Pancreas (tissue), 10 donors: ENCODE results near the gene ZNF224. TPM values are rescaled to one million over a fixed set of nuclear protein-coding genes. Genes with fewer than 3 reads are reported as not detected.
A peak's percentile ranks its signal among the peaks of the same experiment; 100 is the strongest.
"Not testable (repeated sequence)": the region's sequence is repeated elsewhere in the genome, so short reads cannot be mapped to it uniquely, and the experiment has no call there.

Source experiments
- ATAC-seq, 4 donors: fragments of 200-7000 bp; cut with Tn5 transposase; one replicate each; pipeline versions ENCODE4 v1.8.0 to v1.9.1; 2020; ENCODE audit warnings: mild to moderate bottlenecking in 4 of 4, moderate library complexity in 4 of 4
- DNase-seq, 6 donors: peaks; one replicate each; pipeline ENCODE4 v3.0.0-alpha.2; 2020
- FAIRE-seq: peaks from 2 replicates; lab custom pipeline; 2012; peaks lifted over from hg19 to GRCh38; lab: Jason Lieb, UNC
- H3K27ac ChIP-seq, 4 donors: fragments of 200-600 bp; sonication (generic); 1 replicate in 3 of 4; 2 replicates in 1 of 4; pipeline versions ENCODE4 v1.5.0 to v1.8.0; 2020
- H3K27me3 ChIP-seq, 4 donors: fragments of 200-600 bp; one replicate each; pipeline ENCODE4 v1.8.0; 2021
- H3K36me3 ChIP-seq, 3 donors: fragments of 200-600 bp; sonication (generic) in 1 of 3; one replicate each; pipeline versions ENCODE4 v1.5.0 to v1.8.0; 2020 to 2021
- H3K4me1 ChIP-seq, 3 donors: fragments of 200-600 bp; one replicate each; pipeline ENCODE4 v1.8.0; 2021
- H3K4me3 ChIP-seq, 4 donors: fragments of 200-600 bp; sonication (generic) in 2 of 4; one replicate each; pipeline versions ENCODE4 v1.5.0 to v1.8.0; 2020 to 2021
- H3K9me3 ChIP-seq, 4 donors: fragments of 200-600 bp; one replicate each; pipeline ENCODE4 v1.8.0; 2021
- WGBS, 2 donors: extraction: QIAGEN DNeasy Blood & Tissue Kit; methylation state at CpG; one replicate each; pipeline ENCODE4 v1.1.7; 2013; 5-methylcytosine and 5-hydroxymethylcytosine counted together
- intact Hi-C, 3 donors: fragments of 100-400 bp; cut with DNase I; formaldehyde crosslinking; loops; one replicate each; pipeline versions ENCODE4 v1.11.1 to v1.14.2; 2022
- polyA plus RNA-seq, 2 donors: library from polyadenylated mRNA; stranded (reverse); fragments of 200-250 nt; gene quantifications; one replicate each; pipeline ENCODE4 v1.2.3, GENCODE V29; 2013
- total RNA-seq, 6 donors: library from RNA; stranded (reverse); fragmentation: NEBNext Ultra II Directional in 4 of 6; extraction: Animal tissue kit (Norgen Biotek cat#: 25700) in 4 of 6; gene quantifications; one replicate each; pipeline versions ENCODE4 v1.2.1 to v1.2.4, GENCODE V29; 2021 to 2023
- TF ChIP-seq, protein P1 (sequence below), 4 donors: fragments of 200-600 bp; sonication (generic) in 3 of 4; IDR thresholded peaks; one replicate each; pipeline versions ENCODE4 v1.5.0 to v1.8.0; 2021; ENCODE audit warnings: antibody characterized with exemption in 4 of 4
- donor health status: healthy with polysubstance abuse.
- donor health status: DM: no; HTN: no; CAD: no; lungs with moderate emphysema.
- donor health status: DM: no; HTN: no; CAD: no.
- donor health status: control.
- donor health status: control.
- donor health status: Bipolar disorder and iron deficiency.
- donor health status: DM: yes; HTN: yes; CAD: no.
- donor health status: DM: no; HTN: no; CAD: no.
- donor health status: DM: no; HTN: no; CAD: no.
- donor health status: DM: yes; HTN: yes; CAD: no.

Gene ZNF224
- total and polyA plus RNA-seq, 8 donors: 5.4 to 22.6 (median 11.0) TPM

DNA sequence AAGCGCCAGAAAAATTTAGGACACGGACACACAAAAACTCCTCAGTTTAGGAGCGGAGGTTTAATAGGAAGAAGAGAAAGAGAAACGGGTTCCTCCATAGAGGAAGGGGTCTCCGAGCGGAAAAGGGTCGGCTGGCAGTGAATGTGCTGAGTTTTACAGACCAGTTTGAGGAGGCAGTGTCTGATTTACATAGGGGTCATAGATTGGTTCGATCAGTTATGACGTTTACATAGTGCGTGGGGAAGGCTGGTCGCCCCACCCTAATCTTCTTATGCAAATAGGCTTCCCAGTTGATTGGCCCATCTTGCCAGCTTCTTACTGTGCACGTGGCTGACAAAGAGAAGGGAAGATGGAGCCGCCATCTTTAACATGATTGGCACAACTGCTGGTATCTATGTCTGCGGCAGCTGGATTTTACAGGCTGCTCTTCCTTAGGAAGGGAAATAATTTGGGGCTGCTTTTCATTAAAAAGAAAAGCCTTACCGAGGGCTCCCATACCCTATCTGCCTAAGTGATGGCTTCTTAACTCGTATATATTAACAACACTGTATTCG is 17.8 kb downstream of the ZNF224 start:
- Histone ChIP-seq H3K9me3 (peaks cover 0 to 7% (median 3%) of the 10 kb centered on the region in 4 donors), H3K36me3 (peaks cover 0 to 6% (median under 1%) of the 10 kb centered on the region in 3 donors), H3K4me1 (peaks cover 0 to 13% (median 8%) of the 10 kb centered on the region in 3 donors), H3K27ac (no peak overlapping the region), H3K27me3 (no peaks in the 10 kb centered on the region), H3K4me3 (peak overlapping the region in 2 of 4 donors; percentile 63 to 67)
- FAIRE-seq (no peak), ATAC-seq (no peak), DNase-seq (no peak)
- intact Hi-C loops: no loop called here
- TF ChIP-seq, protein P1, sequence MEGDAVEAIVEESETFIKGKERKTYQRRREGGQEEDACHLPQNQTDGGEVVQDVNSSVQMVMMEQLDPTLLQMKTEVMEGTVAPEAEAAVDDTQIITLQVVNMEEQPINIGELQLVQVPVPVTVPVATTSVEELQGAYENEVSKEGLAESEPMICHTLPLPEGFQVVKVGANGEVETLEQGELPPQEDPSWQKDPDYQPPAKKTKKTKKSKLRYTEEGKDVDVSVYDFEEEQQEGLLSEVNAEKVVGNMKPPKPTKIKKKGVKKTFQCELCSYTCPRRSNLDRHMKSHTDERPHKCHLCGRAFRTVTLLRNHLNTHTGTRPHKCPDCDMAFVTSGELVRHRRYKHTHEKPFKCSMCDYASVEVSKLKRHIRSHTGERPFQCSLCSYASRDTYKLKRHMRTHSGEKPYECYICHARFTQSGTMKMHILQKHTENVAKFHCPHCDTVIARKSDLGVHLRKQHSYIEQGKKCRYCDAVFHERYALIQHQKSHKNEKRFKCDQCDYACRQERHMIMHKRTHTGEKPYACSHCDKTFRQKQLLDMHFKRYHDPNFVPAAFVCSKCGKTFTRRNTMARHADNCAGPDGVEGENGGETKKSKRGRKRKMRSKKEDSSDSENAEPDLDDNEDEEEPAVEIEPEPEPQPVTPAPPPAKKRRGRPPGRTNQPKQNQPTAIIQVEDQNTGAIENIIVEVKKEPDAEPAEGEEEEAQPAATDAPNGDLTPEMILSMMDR (IDR thresholded peaks at IDR 0.05): no peak
- 12 to 17% methylated on average over 17 of the region's 17 CpGs for WGBS, 2 donors

DNA sequence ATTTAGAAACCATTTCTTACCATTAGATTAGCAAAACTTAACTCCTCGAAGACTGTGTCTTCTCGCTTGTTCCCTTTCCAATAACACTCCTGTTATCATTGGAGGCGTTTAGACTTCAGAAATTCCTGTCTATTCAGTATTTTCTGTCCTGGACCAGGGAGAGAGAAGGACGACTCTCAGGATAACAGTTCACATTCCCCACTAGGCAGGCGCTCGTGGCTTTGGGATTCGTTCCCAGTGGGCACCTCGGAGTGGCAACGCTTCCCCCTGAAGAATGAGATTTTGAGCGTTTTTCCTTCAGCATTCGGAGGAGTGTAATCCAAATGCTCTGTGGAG is 18.6 kb downstream of the ZNF224 start:
- peak overlapping the region in 1 of 4 donors; percentile 37 for H3K27ac ChIP-seq
- no peak for DNase-seq
- peak overlapping the region; percentile 47 to 68 (median 65) for H3K4me3 ChIP-seq
- intact Hi-C loops: no loop called here
- TF ChIP-seq, protein P1 (IDR thresholded peaks at IDR 0.05): no peak
- peaks cover 0 to 13% (median 8%) of the 10 kb centered on the region in 3 donors for H3K4me1 ChIP-seq
- 0% methylated on average over 11 of the region's 11 CpGs for WGBS, 2 donors
- no peak for FAIRE-seq
- peak; percentile 3 to 37 (median 20) for ATAC-seq
- H3K27me3 ChIP-seq: no peaks in the 10 kb centered on the region
- H3K9me3 ChIP-seq: peaks cover 0 to 4% (median 0%) of the 10 kb centered on the region in 4 donors
- H3K36me3 ChIP-seq: peaks cover 0 to 7% (median 0%) of the 10 kb centered on the region in 3 donors

DNA sequence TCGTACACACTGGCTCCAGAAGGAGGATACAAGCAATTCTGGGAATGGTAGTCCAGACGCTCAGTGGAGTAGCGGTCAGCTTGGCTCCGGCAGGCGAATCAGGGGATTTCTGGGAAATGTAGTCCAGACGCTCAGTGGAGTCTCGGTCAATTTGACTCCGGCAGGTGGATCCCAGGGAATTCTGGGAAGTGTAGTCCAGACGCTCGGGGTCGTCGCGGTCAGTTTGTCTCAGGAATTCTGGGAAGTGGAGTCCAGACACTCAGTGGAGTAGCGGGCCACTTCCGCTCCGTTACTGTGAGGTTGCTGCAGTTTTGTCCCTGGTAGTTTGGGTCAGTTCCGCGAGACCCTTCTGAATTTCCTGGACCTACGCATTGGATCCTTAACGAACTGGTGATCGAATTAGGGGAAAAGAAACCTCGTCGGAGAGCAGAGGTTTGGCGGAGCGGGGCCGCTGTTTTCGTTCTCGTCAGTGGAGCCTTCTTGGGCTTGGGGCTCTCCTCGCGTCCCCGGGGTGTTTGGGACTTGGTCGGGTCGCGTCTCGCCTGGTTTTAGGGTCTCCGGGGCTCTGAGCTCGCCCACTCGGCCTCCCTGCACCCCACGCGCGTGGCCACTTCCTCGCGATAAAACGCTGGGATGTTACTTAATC is 19.1 kb downstream of the ZNF224 start, which contains the start of gene ZNF225:
Gene ZNF225, plus strand, starts transcription at position 262 of the 646 bp plus-strand sequence. CDS start 2,429 bp downstream, outside the sequence.
- Histone ChIP-seq H3K9me3 (no peaks in the 10 kb centered on the region), H3K36me3 (peaks cover 0 to 12% (median 0%) of the 10 kb centered on the region in 3 donors), H3K4me1 (peaks cover 0 to 13% (median 8%) of the 10 kb centered on the region in 3 donors), H3K27me3 (no peaks in the 10 kb centered on the region), H3K4me3 (peak within 1 kb of the TSS; percentile 63 to 71 (median 68)), H3K27ac (peak within 1 kb of the TSS in 2 of 4 donors; percentile 47 to 56)
- DNase-seq (peak; percentile 86 to 99 (median 96)), FAIRE-seq (peak; percentile 98), ATAC-seq (peak; percentile 98 to 99 (median 98))
- intact Hi-C loops: no loop called here
- 0% methylated on average over 44 of the region's 44 CpGs for WGBS, 2 donors
- TF ChIP-seq, protein P1 (IDR thresholded peaks at IDR 0.05): no peak

GRCh38 chr19:44113784-44114390 is 19.7 kb downstream of the ZNF224 start:
- DNase-seq: peak in 2 of 6 donors; percentile 23 to 44
- Histone ChIP-seq H3K9me3 (no peaks in the 10 kb centered on the region), H3K27me3 (no peaks in the 10 kb centered on the region), H3K36me3 (peaks cover 0 to 16% (median 0%) of the 10 kb centered on the region in 3 donors), H3K4me3 (peak overlapping the region; percentile 63 to 71 (median 68)), H3K27ac (peak overlapping the region in 1 of 4 donors; percentile 56), H3K4me1 (peaks cover 0 to 13% (median 8%) of the 10 kb centered on the region in 3 donors)
- TF ChIP-seq, protein P1 (IDR thresholded peaks at IDR 0.05): no peak
- intact Hi-C loops: no loop called here
- peak in 2 of 4 donors; percentile 1 to 3 for ATAC-seq
- FAIRE-seq: no peak
- WGBS, 2 donors: 3% methylated on average over 18 of the region's 18 CpGs

DNA sequence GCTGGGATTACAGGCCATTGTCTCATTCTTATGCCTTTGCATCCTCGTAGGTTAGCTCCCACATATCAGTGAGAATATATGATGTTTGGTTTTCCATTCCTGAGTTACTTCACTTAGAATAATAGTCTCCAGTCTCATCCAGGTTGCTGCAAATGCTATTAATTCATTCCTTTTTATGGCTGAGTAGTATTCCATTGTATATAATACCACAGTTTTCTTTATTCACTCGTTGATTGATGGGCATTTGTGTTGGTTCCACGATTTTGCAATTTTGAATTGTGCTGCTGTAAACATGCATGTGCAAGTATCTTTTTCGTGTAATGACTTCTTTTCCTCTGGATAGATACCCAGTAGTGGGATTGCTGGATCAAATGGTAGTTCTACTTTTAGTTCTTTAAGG is 27.0 kb downstream of the ZNF224 start:
- H3K27me3 ChIP-seq, intact Hi-C loops, H3K9me3 ChIP-seq, H3K27ac ChIP-seq, H3K4me3 ChIP-seq, H3K4me1 ChIP-seq, FAIRE-seq, DNase-seq, ATAC-seq: not testable (repeated sequence)
- 80 to 91% methylated on average over 4 of the region's 4 CpGs for WGBS, 2 donors
- H3K36me3 ChIP-seq: peaks cover 0 to 51% (median 8%) of the 10 kb centered on the region in 3 donors
